Activated naive CD8-positive, alpha-beta T cell treated with anti-CD3 and anti-CD28 coated beads for 36 hours (primary cell): Measurements from ENCODE around the gene LRBA. TPM values are rescaled to one million over a fixed set of nuclear protein-coding genes. Genes with fewer than 3 reads are reported as not detected.

Experiments
- DNase-seq: peaks from one replicate; pipeline ENCODE4 v3.0.0; 2021
- H3K27ac Mint-ChIP-seq: one replicate; pipeline ENCODE4 v1.8.0; 2022; ENCODE audit warnings: mild to moderate bottlenecking, moderate library complexity, mixed read lengths
- H3K27me3 Mint-ChIP-seq: one replicate; pipeline ENCODE4 v1.8.0; 2022; ENCODE audit warnings: mild to moderate bottlenecking, mixed read lengths
- H3K36me3 Mint-ChIP-seq: one replicate; pipeline ENCODE4 v1.8.0; 2021; ENCODE audit warnings: mild to moderate bottlenecking, mixed read lengths
- H3K4me1 Mint-ChIP-seq: one replicate; pipeline ENCODE4 v1.8.0; 2021; ENCODE audit warnings: mixed read lengths
- H3K4me3 Mint-ChIP-seq: one replicate; pipeline ENCODE4 v1.8.0; 2022; ENCODE audit warnings: mild to moderate bottlenecking, moderate library complexity, mixed read lengths
- H3K9me3 Mint-ChIP-seq: one replicate; pipeline ENCODE4 v1.8.0; 2022; ENCODE audit warnings: mixed read lengths
- total RNA-seq, 2 experiments: library from RNA; stranded (reverse); gene quantifications; one replicate each; pipeline ENCODE4 v1.2.3, GENCODE V29; 2021

Gene LRBA
- total RNA-seq, 2 experiments from 2014 or later, result 52.5 to 61.2 TPM

GRCh38 chr4:150354214-150354796 lies 660.8 kb downstream of the LRBA start:
- H3K27me3 Mint-ChIP-seq, result no peaks in the 10 kb centered on the region
- H3K4me3 Mint-ChIP-seq, result no peak overlapping the region
- no peaks in the 10 kb centered on the region for H3K9me3 Mint-ChIP-seq
- no peak overlapping the region for H3K27ac Mint-ChIP-seq
- peaks cover 3% of the 10 kb centered on the region for H3K36me3 Mint-ChIP-seq
- DNase-seq, result no peak
- peaks cover 4% of the 10 kb centered on the region for H3K4me1 Mint-ChIP-seq

- no peak overlapping the region for H3K27ac Mint-ChIP-seq
- DNase-seq, result no peak
- H3K36me3 Mint-ChIP-seq, result peaks cover 12% of the 10 kb centered on the region
- no peaks in the 10 kb centered on the region for H3K4me1 Mint-ChIP-seq
- no peaks in the 10 kb centered on the region for H3K27me3 Mint-ChIP-seq
- no peak overlapping the region for H3K4me3 Mint-ChIP-seq
- no peaks in the 10 kb centered on the region for H3K9me3 Mint-ChIP-seq
Measured at GRCh38 chr4:150348079-150348478, 667.0 kb downstream of the LRBA start.

GRCh38 chr4:150345207-150345744 lies 669.8 kb downstream of the LRBA start:
- no peaks in the 10 kb centered on the region for H3K9me3 Mint-ChIP-seq
- H3K27me3 Mint-ChIP-seq, result no peaks in the 10 kb centered on the region
- H3K27ac Mint-ChIP-seq, result no peak overlapping the region
- H3K36me3 Mint-ChIP-seq, result peaks cover 22% of the 10 kb centered on the region
- no peak overlapping the region for H3K4me3 Mint-ChIP-seq
- DNase-seq, result no peak
- no peaks in the 10 kb centered on the region for H3K4me1 Mint-ChIP-seq

- H3K36me3 Mint-ChIP-seq, result peaks cover 19% of the 10 kb centered on the region
- no peaks in the 10 kb centered on the region for H3K9me3 Mint-ChIP-seq
- H3K4me3 Mint-ChIP-seq, result no peak overlapping the region
- DNase-seq, result no peak
- H3K27me3 Mint-ChIP-seq, result no peaks in the 10 kb centered on the region
- no peaks in the 10 kb centered on the region for H3K4me1 Mint-ChIP-seq
- H3K27ac Mint-ChIP-seq, result no peak overlapping the region
Measured at GRCh38 chr4:150343796-150344195, 671.3 kb downstream of the LRBA start.

- Mint-ChIP-seq H3K4me1 (no peaks in the 10 kb centered on the region), H3K27ac (no peak overlapping the region), H3K27me3 (no peaks in the 10 kb centered on the region), H3K4me3 (no peak overlapping the region), H3K9me3 (no peaks in the 10 kb centered on the region), H3K36me3 (peaks cover 15% of the 10 kb centered on the region)
- no peak for DNase-seq
Measured at GRCh38 chr4:150342945-150343344, 672.1 kb downstream of the LRBA start.

GRCh38 chr4:150337734-150338133 lies 677.4 kb downstream of the LRBA start:
- no peak for DNase-seq
- Mint-ChIP-seq H3K27me3 (no peaks in the 10 kb centered on the region), H3K4me3 (no peak overlapping the region), H3K36me3 (peaks cover 16% of the 10 kb centered on the region), H3K27ac (no peak overlapping the region), H3K4me1 (no peaks in the 10 kb centered on the region), H3K9me3 (no peaks in the 10 kb centered on the region)

GRCh38 chr4:150336676-150337412 lies 678.2 kb downstream of the LRBA start:
- Mint-ChIP-seq H3K4me1 (no peaks in the 10 kb centered on the region), H3K9me3 (no peaks in the 10 kb centered on the region), H3K27me3 (no peaks in the 10 kb centered on the region), H3K4me3 (no peak overlapping the region), H3K36me3 (peaks cover 16% of the 10 kb centered on the region), H3K27ac (no peak overlapping the region)
- no peak for DNase-seq

GRCh38 chr4:150332961-150333360 lies 682.1 kb downstream of the LRBA start:
- no peak overlapping the region for H3K4me3 Mint-ChIP-seq
- DNase-seq, result no peak
- no peaks in the 10 kb centered on the region for H3K4me1 Mint-ChIP-seq
- no peaks in the 10 kb centered on the region for H3K27me3 Mint-ChIP-seq
- H3K36me3 Mint-ChIP-seq, result peaks cover 5% of the 10 kb centered on the region
- H3K9me3 Mint-ChIP-seq, result no peaks in the 10 kb centered on the region
- no peak overlapping the region for H3K27ac Mint-ChIP-seq

GRCh38 chr4:150332086-150332485 lies 683.0 kb downstream of the LRBA start:
- Mint-ChIP-seq H3K27ac (no peak overlapping the region), H3K4me3 (no peak overlapping the region), H3K9me3 (no peaks in the 10 kb centered on the region), H3K4me1 (no peaks in the 10 kb centered on the region), H3K27me3 (no peaks in the 10 kb centered on the region), H3K36me3 (peaks cover 5% of the 10 kb centered on the region)
- DNase-seq, result no peak

GRCh38 chr4:150329373-150329772 lies 685.7 kb downstream of the LRBA start:
- Mint-ChIP-seq H3K4me1 (no peaks in the 10 kb centered on the region), H3K36me3 (peaks cover 8% of the 10 kb centered on the region), H3K27me3 (no peaks in the 10 kb centered on the region), H3K4me3 (no peak overlapping the region), H3K27ac (no peak overlapping the region), H3K9me3 (no peaks in the 10 kb centered on the region)
- DNase-seq, result no peak

GRCh38 chr4:150328496-150328895 lies 686.6 kb downstream of the LRBA start:
- Mint-ChIP-seq H3K9me3 (no peaks in the 10 kb centered on the region), H3K4me3 (no peak overlapping the region), H3K27ac (no peak overlapping the region), H3K4me1 (no peaks in the 10 kb centered on the region), H3K27me3 (no peaks in the 10 kb centered on the region), H3K36me3 (peaks cover 9% of the 10 kb centered on the region)
- DNase-seq, result no peak

- Mint-ChIP-seq H3K4me3 (no peak overlapping the region), H3K27me3 (no peaks in the 10 kb centered on the region), H3K9me3 (no peaks in the 10 kb centered on the region), H3K27ac (no peak overlapping the region), H3K4me1 (no peaks in the 10 kb centered on the region), H3K36me3 (peaks cover 9% of the 10 kb centered on the region)
- DNase-seq, result no peak
Measured at GRCh38 chr4:150327262-150327780, 687.8 kb downstream of the LRBA start.

GRCh38 chr4:150325872-150326271 lies 689.2 kb downstream of the LRBA start:
- no peak overlapping the region for H3K4me3 Mint-ChIP-seq
- H3K27ac Mint-ChIP-seq, result no peak overlapping the region
- H3K4me1 Mint-ChIP-seq, result no peaks in the 10 kb centered on the region
- H3K36me3 Mint-ChIP-seq, result peaks cover 12% of the 10 kb centered on the region
- H3K9me3 Mint-ChIP-seq, result no peaks in the 10 kb centered on the region
- no peaks in the 10 kb centered on the region for H3K27me3 Mint-ChIP-seq
- DNase-seq, result no peak

- H3K27me3 Mint-ChIP-seq, result no peaks in the 10 kb centered on the region
- H3K4me3 Mint-ChIP-seq, result no peak overlapping the region
- H3K9me3 Mint-ChIP-seq, result no peaks in the 10 kb centered on the region
- no peaks in the 10 kb centered on the region for H3K4me1 Mint-ChIP-seq
- H3K27ac Mint-ChIP-seq, result no peak overlapping the region
- peaks cover 12% of the 10 kb centered on the region for H3K36me3 Mint-ChIP-seq
- no peak for DNase-seq
Measured at GRCh38 chr4:150323406-150324325, 691.4 kb downstream of the LRBA start.

GRCh38 chr4:150322646-150323045 lies 692.4 kb downstream of the LRBA start:
- Mint-ChIP-seq H3K27me3 (no peaks in the 10 kb centered on the region), H3K36me3 (peaks cover 12% of the 10 kb centered on the region), H3K4me3 (no peak overlapping the region), H3K27ac (no peak overlapping the region), H3K4me1 (no peaks in the 10 kb centered on the region), H3K9me3 (no peaks in the 10 kb centered on the region)
- DNase-seq, result no peak
